Heart right ventricle (tissue), 16 donors: ENCODE measurements around the gene ZNHIT1. TPM values are rescaled to one million over a fixed set of nuclear protein-coding genes. Genes with fewer than 3 reads are reported as not detected.

Experiments
- ATAC-seq, 8 donors: fragments of 200-7000 bp; cut with Tn5 transposase; one replicate each; pipeline ENCODE4 v1.9.1; 2020; ENCODE audit warnings: mild to moderate bottlenecking in 8 of 8, moderate library complexity in 8 of 8, moderate number of reproducible peaks in 1 of 8
- DNase-seq, 2 donors: peaks; one replicate each; pipeline ENCODE4 v3.0.0-alpha.2; 2020
- H3K27ac ChIP-seq, 10 donors: fragments of 200-600 bp; sonication (generic) in 2 of 10; one replicate each; pipeline versions ENCODE4 v1.5.0 to v1.8.0; 2020 to 2022; ENCODE audit warnings: mild to moderate bottlenecking in 3 of 10
- H3K27me3 ChIP-seq, 7 donors: fragments of 200-600 bp; one replicate each; pipeline ENCODE4 v1.8.0; 2021 to 2022; ENCODE audit warnings: mild to moderate bottlenecking in 2 of 7
- H3K36me3 ChIP-seq, 9 donors: fragments of 200-600 bp; sonication (generic) in 1 of 9; one replicate each; pipeline versions ENCODE4 v1.5.0 to v1.8.0; 2020 to 2022; ENCODE audit warnings: mild to moderate bottlenecking in 2 of 9
- H3K4me1 ChIP-seq, 9 donors: fragments of 200-600 bp; sonication (generic) in 1 of 9; one replicate each; pipeline versions ENCODE4 v1.5.0 to v1.8.0; 2020 to 2022; ENCODE audit warnings: mild to moderate bottlenecking in 4 of 9
- H3K4me3 ChIP-seq, 10 donors: fragments of 200-600 bp; sonication (generic) in 2 of 10; one replicate each; pipeline versions ENCODE4 v1.5.0 to v1.8.0; 2020 to 2022; ENCODE audit warnings: mild to moderate bottlenecking in 7 of 10, moderate library complexity in 2 of 10
- H3K9me3 ChIP-seq, 11 donors: fragments of 200-600 bp in 10 of 11; sonication (generic) in 2 of 11; one replicate each; pipeline versions ENCODE4 v1.5.0 to v1.8.0; 2013 to 2022; ENCODE audit warnings: mild to moderate bottlenecking in 2 of 11, control low read depth in 1 of 11, moderate library complexity in 1 of 11
- WGBS, 2 donors: extraction: QIAGEN DNeasy Blood & Tissue Kit; methylation state at CpG; one replicate each; pipeline ENCODE4 v1.1.7; 2013; ENCODE audit warnings: inconsistent platforms in 1 of 2; 5-methylcytosine and 5-hydroxymethylcytosine counted together
- intact Hi-C, 10 donors: fragments of 100-400 bp; cut with DNase I; formaldehyde crosslinking; loops; one replicate each; pipeline versions ENCODE4 v1.11.1 to v1.14.2; 2022
- polyA plus RNA-seq, 2 donors: library from polyadenylated mRNA; stranded (reverse); fragments of 200-250 nt; gene quantifications; one replicate each; pipeline ENCODE4 v1.2.3, GENCODE V29; 2013
- total RNA-seq, 10 donors: library from RNA; stranded (reverse); fragmentation: NEBNext Ultra II Directional in 3 of 10; extraction: Animal tissue kit (Norgen Biotek cat#: 25700) in 3 of 10; gene quantifications; one replicate each; pipeline versions ENCODE4 v1.2.1 to v1.2.4, GENCODE V29; 2021 to 2023
- TF ChIP-seq, protein P1 (sequence below), 9 donors: fragments of 200-600 bp; sonication (generic) in 2 of 9; IDR thresholded peaks; one replicate each; pipeline versions ENCODE4 v1.5.0 to v1.8.0; 2021 to 2022; ENCODE audit warnings: antibody characterized with exemption in 9 of 9, mild to moderate bottlenecking in 5 of 9, moderate library complexity in 1 of 9
- donor health status: Arrhythmogenic right ventricular cardiomyopathy.
- donor health status: ischemic (EF 13 %, LVEDD 7.1; RV severe dilation, severe dysfunction).
- donor health status: healthy with polysubstance abuse.
- donor health status: DM: no; HTN: yes; CAD: no.
- donor health status: DM: no; HTN: no; CAD: no.
- donor health status: ischemic (EF 25% LVEDD 6.9; RV normal size, moderate dysfunction).
- donor health status: ischemic (EF 25% LVEDD 5.7; RV mildly dilated, moderate dysfunction).
- donor health status: healthy.
- donor health status: DM: yes; HTN: yes; CAD: no.
- donor health status: Ischemic cardiomyopathy.
- donor health status: ischemic (EF 35%, LVEDD 5.7; RV mildly dilated, moderate dysfunction).
- donor health status: nonischemic (EF 11% LVEDD 7.7; RV severe dilation, severe dysfunction).
- donor health status: DM: yes; HTN: yes; CAD: no.
- donor health status: PGD.
- donor health status: ischemic (EF 29% LVEDD 5.4; RV normal size, mild dysfunction).
- donor health status: nonischemic (EF 23%, LVEDD 6.1; RV moderate dilation, normal function).

ZNHIT1 gene
- total and polyA plus RNA-seq, 12 donors = 45.4 to 194 (median 52.6) TPM

DNA sequence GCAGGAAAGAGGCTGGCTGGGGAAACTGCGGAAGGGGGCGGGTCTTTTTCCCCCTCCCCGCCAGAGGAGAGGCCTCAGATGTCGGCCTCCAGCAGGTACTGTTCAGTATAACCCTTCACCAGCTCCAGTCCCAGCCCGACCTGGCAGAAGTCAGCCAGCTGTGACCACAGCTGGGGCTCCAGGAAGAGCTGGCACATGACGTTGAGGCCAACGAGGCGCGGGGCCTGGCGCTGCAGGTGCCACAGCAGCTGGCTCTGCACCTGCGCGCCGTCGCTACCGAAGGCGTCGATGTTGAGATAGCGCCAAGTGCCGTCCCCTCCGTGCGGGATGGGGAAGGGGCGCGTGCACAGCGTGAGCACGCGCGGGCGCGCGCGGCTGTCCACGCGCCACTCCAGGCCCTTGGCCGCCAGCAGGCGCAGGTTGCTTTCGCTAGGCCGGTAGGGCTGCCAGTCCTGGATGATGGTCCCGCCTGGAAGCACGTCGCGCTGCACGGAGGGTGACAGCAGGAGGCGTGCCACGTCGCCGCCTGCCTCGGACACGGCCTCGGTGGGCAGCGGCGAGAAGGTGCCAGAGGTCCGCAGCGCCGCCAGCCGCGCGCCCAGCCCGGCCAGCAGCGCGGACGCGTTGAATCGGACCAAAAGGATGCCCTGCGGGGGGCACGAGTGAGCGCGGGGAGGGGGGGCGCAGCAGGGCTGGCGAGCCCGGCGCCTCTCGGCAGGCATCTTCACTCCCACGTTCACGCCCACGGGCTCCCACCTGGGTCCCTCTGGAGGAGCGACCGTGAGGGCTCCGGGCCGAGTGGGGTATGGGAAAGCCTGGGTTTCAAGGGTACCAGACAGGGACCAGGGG is 45.7 kb upstream of the ZNHIT1 start:
- DNase-seq (no peak), ATAC-seq (peak in 1 of 8 donors; percentile 8)
- intact Hi-C loops = loop anchor here in 1 of 10 donors (10.0 kb wide), 1 partner anchor 113 kb away; no protein-coding TSS in a partner anchor
- no peaks in the 10 kb centered on the region for H3K36me3 ChIP-seq
- 1% methylated on average over 79 of the region's 79 CpGs for WGBS, 2 donors
- peak overlapping the region in 3 of 10 donors; percentile 2 to 20 (median 3) for H3K4me3 ChIP-seq
- peaks cover 7 to 38% (median 20%) of the 10 kb centered on the region in 9 donors for H3K4me1 ChIP-seq
- TF ChIP-seq, protein P1, sequence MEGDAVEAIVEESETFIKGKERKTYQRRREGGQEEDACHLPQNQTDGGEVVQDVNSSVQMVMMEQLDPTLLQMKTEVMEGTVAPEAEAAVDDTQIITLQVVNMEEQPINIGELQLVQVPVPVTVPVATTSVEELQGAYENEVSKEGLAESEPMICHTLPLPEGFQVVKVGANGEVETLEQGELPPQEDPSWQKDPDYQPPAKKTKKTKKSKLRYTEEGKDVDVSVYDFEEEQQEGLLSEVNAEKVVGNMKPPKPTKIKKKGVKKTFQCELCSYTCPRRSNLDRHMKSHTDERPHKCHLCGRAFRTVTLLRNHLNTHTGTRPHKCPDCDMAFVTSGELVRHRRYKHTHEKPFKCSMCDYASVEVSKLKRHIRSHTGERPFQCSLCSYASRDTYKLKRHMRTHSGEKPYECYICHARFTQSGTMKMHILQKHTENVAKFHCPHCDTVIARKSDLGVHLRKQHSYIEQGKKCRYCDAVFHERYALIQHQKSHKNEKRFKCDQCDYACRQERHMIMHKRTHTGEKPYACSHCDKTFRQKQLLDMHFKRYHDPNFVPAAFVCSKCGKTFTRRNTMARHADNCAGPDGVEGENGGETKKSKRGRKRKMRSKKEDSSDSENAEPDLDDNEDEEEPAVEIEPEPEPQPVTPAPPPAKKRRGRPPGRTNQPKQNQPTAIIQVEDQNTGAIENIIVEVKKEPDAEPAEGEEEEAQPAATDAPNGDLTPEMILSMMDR (IDR thresholded peaks at IDR 0.05) = peak in 1 of 9 donors; percentile 5
- peaks cover 48 to 100% (median 100%) of the 10 kb centered on the region in 7 donors for H3K27me3 ChIP-seq
- H3K27ac ChIP-seq = no peak overlapping the region
- H3K9me3 ChIP-seq = no peaks in the 10 kb centered on the region

DNA sequence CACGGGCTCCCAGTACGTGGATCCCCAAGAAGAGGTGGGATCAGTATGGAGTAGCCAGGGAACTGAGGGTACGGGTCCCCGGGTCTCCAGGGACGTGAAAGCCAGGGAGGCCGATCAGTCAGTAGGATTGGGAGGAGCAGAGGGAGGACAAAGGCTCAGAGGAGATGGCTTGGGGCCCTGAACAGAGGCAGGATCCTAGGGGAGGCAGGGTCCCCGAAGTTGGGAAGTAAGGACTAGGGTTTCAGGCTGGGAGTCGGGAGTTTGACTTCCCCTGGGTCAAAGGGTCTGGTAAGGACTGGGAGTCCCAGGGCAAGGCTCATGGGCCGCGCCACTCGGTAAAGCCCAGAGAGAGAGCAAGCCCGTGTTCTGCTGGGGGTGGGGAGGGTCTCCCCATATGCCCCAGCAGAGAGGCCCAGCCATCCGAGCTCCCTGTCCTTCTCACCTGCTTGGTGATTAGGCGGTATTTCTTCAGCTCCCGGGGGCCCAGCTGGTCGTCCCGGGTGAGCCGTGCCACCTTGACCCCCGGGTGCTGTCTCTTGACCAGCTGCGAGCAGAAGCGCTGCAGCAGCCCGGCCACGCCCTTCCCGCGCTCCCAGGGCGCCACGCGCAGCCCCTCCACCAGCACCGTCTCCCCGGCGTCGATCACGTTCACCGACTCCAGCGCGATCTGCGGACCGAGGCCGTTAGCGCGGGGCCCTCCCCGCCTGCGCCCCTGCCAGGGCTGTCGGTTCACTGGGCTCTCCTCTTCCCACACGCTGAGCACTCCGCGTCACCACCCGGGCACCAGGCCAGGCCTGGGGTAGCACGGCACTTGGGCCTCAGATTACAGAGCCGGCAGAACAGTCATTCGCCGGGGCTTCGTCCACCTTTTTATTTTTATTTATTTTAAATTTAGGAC is 44.9 kb upstream of the ZNHIT1 start:
- 1 to 2% methylated on average over 53 of the region's 53 CpGs for WGBS, 2 donors
- peak overlapping the region in 8 of 10 donors; percentile 3 to 28 (median 12) for H3K4me3 ChIP-seq
- no peak overlapping the region for H3K27ac ChIP-seq
- intact Hi-C loops = loop anchor here in 1 of 10 donors (10.0 kb wide), 1 partner anchor 112 kb away; no protein-coding TSS in a partner anchor
- peak; percentile 55 to 74 for DNase-seq
- H3K9me3 ChIP-seq = no peaks in the 10 kb centered on the region
- peaks cover 48 to 100% (median 100%) of the 10 kb centered on the region in 7 donors for H3K27me3 ChIP-seq
- peaks cover 7 to 38% (median 20%) of the 10 kb centered on the region in 9 donors for H3K4me1 ChIP-seq
- TF ChIP-seq, protein P1 (IDR thresholded peaks at IDR 0.05) = no peak
- peak in 7 of 8 donors; percentile 40 to 91 (median 85) for ATAC-seq
- no peaks in the 10 kb centered on the region for H3K36me3 ChIP-seq

DNA sequence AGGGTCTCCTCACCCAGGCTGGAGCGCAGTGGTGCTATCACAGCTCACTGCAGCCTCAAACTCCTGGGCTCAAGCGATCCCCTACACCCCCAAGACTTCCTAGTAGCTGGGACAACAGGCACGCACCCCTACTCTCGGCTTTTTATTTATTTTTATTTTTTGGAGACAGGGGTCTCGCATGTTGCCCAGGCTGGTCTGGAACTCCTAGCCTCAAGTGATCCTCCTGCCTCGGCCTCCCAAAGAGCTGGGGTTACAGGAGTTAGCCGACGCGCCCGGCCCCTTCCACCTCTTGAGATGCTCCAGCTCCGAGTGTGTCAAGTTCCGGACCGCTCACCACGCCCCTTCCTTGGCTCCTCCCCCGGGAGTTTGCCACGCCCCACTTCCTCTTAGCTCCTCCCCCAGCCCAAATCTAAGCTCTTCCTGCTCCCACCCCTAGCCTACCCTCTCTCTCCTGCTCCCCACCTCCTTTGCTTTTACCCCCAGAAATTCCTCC is 44.2 kb upstream of the ZNHIT1 start:
- H3K36me3 ChIP-seq = no peaks in the 10 kb centered on the region
- H3K4me3 ChIP-seq = peak overlapping the region in 4 of 10 donors; percentile 6 to 24 (median 16)
- DNase-seq (no peak), ATAC-seq (peak in 1 of 8 donors; percentile 16)
- intact Hi-C loops = loop anchor here in 1 of 10 donors (10.0 kb wide), 1 partner anchor 111 kb away; no protein-coding TSS in a partner anchor
- TF ChIP-seq, protein P1 (IDR thresholded peaks at IDR 0.05) = no peak
- H3K9me3 ChIP-seq = no peaks in the 10 kb centered on the region
- peaks cover 7 to 38% (median 21%) of the 10 kb centered on the region in 9 donors for H3K4me1 ChIP-seq
- 5 to 7% methylated on average over 16 of the region's 16 CpGs for WGBS, 2 donors
- peaks cover 44 to 100% (median 100%) of the 10 kb centered on the region in 7 donors for H3K27me3 ChIP-seq
- H3K27ac ChIP-seq = no peak overlapping the region
